Activated B cell treated with CpG ODN at 0.5 μM for 24 hours (primary cell): ENCODE data around the gene FNIP1. TPM values are rescaled to one million over a fixed set of nuclear protein-coding genes. Genes with fewer than 3 reads are reported as not detected.

Source experiments
- ATAC-seq: fragments of 200-7000 bp; cut with Tn5 transposase; one replicate; pipeline ENCODE4 v1.10.0; 2021; ENCODE audit warnings: low read depth, mild to moderate bottlenecking, moderate library complexity
- CTCF ChIA-PET: fragments of 350-600 bp; sonication (Branson Sonifier 250); formaldehyde crosslinking; loops from one replicate; lab custom pipeline; 2021; ENCODE audit warnings: antibody characterized with exemption; lab: Charles Lee
- POLR2A ChIA-PET: fragments of 350-600 bp; sonication (Branson Sonifier 250); formaldehyde crosslinking; loops from one replicate; lab custom pipeline; 2021; ENCODE audit warnings: antibody characterized with exemption; lab: Charles Lee
- DNase-seq: peaks from one replicate; pipeline ENCODE4 v3.0.0; 2022
- H3K27ac Mint-ChIP-seq: one replicate; pipeline ENCODE4 v1.8.0; 2020; ENCODE audit warnings: mixed read lengths
- H3K27me3 Mint-ChIP-seq: one replicate; pipeline ENCODE4 v1.8.0; 2021; ENCODE audit warnings: mixed read lengths
- H3K36me3 Mint-ChIP-seq: one replicate; pipeline ENCODE4 v1.8.0; 2021; ENCODE audit warnings: low read depth, mixed read lengths
- H3K4me1 Mint-ChIP-seq: one replicate; pipeline ENCODE4 v1.8.0; 2021; ENCODE audit warnings: mixed read lengths
- H3K4me3 Mint-ChIP-seq: one replicate; pipeline ENCODE4 v1.8.0; 2020; ENCODE audit warnings: mild to moderate bottlenecking, mixed read lengths
- H3K9me3 Mint-ChIP-seq: one replicate; pipeline ENCODE4 v1.8.0; 2020; ENCODE audit warnings: mixed read lengths
- CTCF ChIP-seq: fragments of 200-600 bp; IDR thresholded peaks from one replicate; pipeline ENCODE4 v1.8.0; 2022; ENCODE audit warnings: antibody characterized with exemption, mild to moderate bottlenecking
- intact Hi-C: fragments of 100-400 bp; cut with micrococcal nuclease; formaldehyde crosslinking; loops from one replicate; pipeline ENCODE4 v1.15.1; 2024
- total RNA-seq: library from RNA; stranded (reverse); gene quantifications from 2 replicates; pipeline ENCODE4 v1.2.3, GENCODE V29; 2022

The FNIP1 gene
- total RNA-seq, 1 donor from 2014 or later = 34.0 TPM

GRCh38 chr5:131771692-131772091 lies 25.1 kb downstream of the FNIP1 start:
- POLR2A ChIA-PET = no interaction called here
- CTCF ChIA-PET = no interaction called here
- Mint-ChIP-seq H3K36me3 (peaks cover 2% of the 10 kb centered on the region), H3K27me3 (no peaks in the 10 kb centered on the region), H3K4me1 (peaks cover 31% of the 10 kb centered on the region), H3K27ac (no peak overlapping the region), H3K4me3 (no peak overlapping the region), H3K9me3 (no peaks in the 10 kb centered on the region)
- ATAC-seq (no peak), DNase-seq (no peak)
- intact Hi-C loops = no loop called here
- TF ChIP-seq CTCF = no peak

GRCh38 chr5:131769961-131770360 lies 26.9 kb downstream of the FNIP1 start:
- ChIA-PET POLR2A (no interaction called here), CTCF (no interaction called here)
- Mint-ChIP-seq H3K36me3 (peaks cover 3% of the 10 kb centered on the region), H3K4me3 (no peak overlapping the region), H3K27me3 (no peaks in the 10 kb centered on the region), H3K27ac (no peak overlapping the region), H3K9me3 (no peaks in the 10 kb centered on the region), H3K4me1 (peaks cover 40% of the 10 kb centered on the region)
- intact Hi-C loops = no loop called here
- DNase-seq (no peak), ATAC-seq (no peak)
- no peak for TF ChIP-seq CTCF

GRCh38 chr5:131769336-131769735 lies 27.5 kb downstream of the FNIP1 start:
- ATAC-seq = no peak
- ChIA-PET CTCF (no interaction called here), POLR2A (no interaction called here)
- no peaks in the 10 kb centered on the region for H3K9me3 Mint-ChIP-seq
- no peak overlapping the region for H3K4me3 Mint-ChIP-seq
- H3K36me3 Mint-ChIP-seq = peaks cover 9% of the 10 kb centered on the region
- no peak for TF ChIP-seq CTCF
- peaks cover 38% of the 10 kb centered on the region for H3K4me1 Mint-ChIP-seq
- intact Hi-C loops = no loop called here
- H3K27me3 Mint-ChIP-seq = no peaks in the 10 kb centered on the region
- H3K27ac Mint-ChIP-seq = no peak overlapping the region
- DNase-seq = no peak

- ATAC-seq (no peak), DNase-seq (no peak)
- intact Hi-C loops = no loop called here
- Mint-ChIP-seq H3K9me3 (peaks cover 2% of the 10 kb centered on the region), H3K4me3 (no peak overlapping the region), H3K27ac (no peak overlapping the region), H3K36me3 (peaks cover 20% of the 10 kb centered on the region), H3K27me3 (no peaks in the 10 kb centered on the region), H3K4me1 (peaks cover 30% of the 10 kb centered on the region)
- ChIA-PET CTCF (no interaction called here), POLR2A (interaction anchor here (0.7 kb wide), 4 partner anchors 26 to 251 kb away, joined by 3 to 11 read pairs (median 6); partner anchors contain the start of gene ACSL6)
- no peak for TF ChIP-seq CTCF
Measured at GRCh38 chr5:131767891-131768290, 28.9 kb downstream of the FNIP1 start.

- TF ChIP-seq CTCF = no peak
- DNase-seq = no peak
- no peak for ATAC-seq
- intact Hi-C loops = no loop called here
- POLR2A ChIA-PET = no interaction called here
- no peak overlapping the region for H3K4me3 Mint-ChIP-seq
- H3K4me1 Mint-ChIP-seq = peaks cover 40% of the 10 kb centered on the region
- peaks cover 5% of the 10 kb centered on the region for H3K9me3 Mint-ChIP-seq
- CTCF ChIA-PET = no interaction called here
- no peaks in the 10 kb centered on the region for H3K27me3 Mint-ChIP-seq
- no peak overlapping the region for H3K27ac Mint-ChIP-seq
- peaks cover 24% of the 10 kb centered on the region for H3K36me3 Mint-ChIP-seq
Measured at GRCh38 chr5:131766689-131767088, 30.1 kb downstream of the FNIP1 start.
